Activated CD8-positive, alpha-beta memory T cell treated with anti-CD3 and anti-CD28 coated beads for 48 hours (primary cell): ENCODE measurements around the gene CPNE4.

Experiments used
- DNase-seq, 3 experiments: peaks; one replicate each; pipeline ENCODE4 v3.0.0-alpha.2; 2020; ENCODE audit warnings: low read depth in 2 of 3, low spot score in 2 of 3

Gene CPNE4

DNA sequence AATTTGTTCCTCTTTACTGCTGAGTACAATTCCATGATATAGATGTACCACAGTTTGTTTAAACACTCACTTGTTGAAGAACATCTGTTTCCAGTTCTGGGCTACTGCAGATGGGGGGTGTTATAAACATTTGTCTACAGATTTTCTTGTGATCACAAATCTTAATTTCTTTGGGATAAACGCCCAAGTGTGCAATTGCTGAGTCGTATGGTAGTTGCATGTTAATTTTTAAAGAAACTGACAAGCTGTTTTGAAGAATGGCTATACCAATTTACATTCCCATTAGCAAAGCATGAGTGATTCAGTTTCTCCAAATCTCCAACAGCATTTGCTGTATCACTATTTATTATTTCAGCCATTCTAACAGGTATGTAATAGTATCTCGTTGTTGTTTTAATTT, 290.0 kb downstream of the CPNE4 start:
- DNase-seq, result no peak

DNA sequence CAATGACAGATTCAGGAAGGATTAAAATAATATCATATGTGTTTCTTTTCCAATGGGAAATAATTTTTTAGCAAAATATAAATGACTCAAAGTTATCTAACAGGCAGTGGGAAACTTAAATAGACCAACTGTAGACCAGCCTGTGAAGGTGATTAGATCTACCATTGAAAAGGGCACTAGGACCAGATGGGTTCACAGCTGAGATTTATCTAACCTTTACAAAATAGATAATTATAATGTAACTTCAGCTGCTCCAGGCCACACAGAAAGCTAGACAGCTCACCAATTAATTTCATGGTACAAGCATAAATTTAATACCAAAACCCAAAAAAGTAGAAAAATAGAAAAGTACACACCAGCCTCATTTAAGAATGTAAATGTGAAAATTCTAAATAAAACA, 291.7 kb downstream of the CPNE4 start:
- DNase-seq, result no peak

DNA sequence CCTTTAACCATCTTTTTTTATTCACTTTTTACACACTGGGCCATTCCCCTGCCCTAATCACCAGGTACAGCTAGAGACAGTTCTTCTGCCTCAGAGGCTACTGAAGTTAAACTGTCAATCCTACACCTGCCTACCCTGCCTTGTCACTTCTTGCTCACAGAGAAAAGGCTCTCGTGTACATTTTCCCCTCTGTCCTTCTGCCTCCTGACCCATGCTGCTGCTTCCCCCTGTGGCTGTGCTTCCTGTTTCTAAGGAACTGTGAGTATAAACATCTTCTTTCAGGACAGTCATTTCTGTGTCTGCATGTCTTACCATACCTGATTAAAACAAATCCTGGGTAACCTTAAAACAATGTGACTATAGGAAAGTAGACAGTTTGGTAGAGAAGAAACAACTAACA, 295.6 kb downstream of the CPNE4 start:
- DNase-seq, result no peak

DNA sequence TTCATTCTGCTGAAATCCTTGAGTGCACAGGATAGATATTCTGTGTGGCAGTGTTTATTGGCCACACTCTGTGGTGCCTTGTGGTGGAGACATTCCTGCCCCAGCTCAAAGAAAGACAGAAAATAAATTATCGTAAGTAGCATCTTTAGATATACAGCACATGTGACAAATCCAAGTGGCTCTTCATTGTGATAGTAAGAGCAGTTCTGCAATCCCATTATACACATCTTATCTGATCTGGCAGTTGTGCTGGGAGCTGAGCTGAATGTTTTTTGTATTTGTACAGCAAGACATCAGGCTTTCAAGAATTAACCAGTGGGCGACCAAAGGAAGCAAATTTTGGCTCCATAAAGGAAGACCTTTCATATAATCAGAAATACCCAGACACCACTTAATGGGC, 296.7 kb downstream of the CPNE4 start:
- no peak for DNase-seq

DNA sequence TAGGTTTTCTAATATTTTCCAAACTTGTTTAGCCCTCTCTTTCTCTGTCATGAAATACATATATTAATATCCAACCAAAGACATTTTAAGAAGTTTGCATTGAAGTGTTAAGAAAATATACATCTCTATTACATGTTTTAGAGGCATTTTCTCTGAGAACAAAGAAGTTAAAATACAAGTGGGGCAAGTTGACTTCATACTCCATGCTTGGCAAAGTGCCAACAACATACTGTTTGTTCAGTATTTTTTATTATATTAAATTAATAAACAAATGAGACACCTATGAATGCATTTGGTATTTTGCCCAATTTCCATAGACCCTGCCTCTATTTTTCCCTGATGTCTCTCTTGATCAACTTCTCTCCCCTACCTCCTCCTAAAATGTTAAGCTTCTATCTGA, 299.3 kb downstream of the CPNE4 start:
- DNase-seq, result no peak

DNA sequence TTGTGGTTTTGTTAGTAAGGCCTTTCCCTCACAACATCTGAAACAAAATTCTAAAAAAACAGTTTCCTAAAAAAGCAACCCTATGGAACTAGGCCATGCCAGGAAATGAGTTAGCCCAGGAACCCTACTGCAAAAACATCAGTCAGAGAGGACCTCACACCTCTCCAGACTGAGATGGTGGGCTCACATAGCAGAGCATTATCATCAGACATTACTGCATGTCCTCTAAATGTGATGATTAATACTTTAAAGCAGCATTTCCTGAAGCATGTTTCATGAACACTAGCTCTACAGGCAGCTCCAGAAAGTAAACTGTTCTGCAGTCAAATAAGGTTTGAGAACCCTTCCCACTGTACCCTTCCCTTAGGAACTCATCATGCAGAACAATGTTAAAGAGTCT, 299.7 kb downstream of the CPNE4 start:
- DNase-seq, result no peak

DNA sequence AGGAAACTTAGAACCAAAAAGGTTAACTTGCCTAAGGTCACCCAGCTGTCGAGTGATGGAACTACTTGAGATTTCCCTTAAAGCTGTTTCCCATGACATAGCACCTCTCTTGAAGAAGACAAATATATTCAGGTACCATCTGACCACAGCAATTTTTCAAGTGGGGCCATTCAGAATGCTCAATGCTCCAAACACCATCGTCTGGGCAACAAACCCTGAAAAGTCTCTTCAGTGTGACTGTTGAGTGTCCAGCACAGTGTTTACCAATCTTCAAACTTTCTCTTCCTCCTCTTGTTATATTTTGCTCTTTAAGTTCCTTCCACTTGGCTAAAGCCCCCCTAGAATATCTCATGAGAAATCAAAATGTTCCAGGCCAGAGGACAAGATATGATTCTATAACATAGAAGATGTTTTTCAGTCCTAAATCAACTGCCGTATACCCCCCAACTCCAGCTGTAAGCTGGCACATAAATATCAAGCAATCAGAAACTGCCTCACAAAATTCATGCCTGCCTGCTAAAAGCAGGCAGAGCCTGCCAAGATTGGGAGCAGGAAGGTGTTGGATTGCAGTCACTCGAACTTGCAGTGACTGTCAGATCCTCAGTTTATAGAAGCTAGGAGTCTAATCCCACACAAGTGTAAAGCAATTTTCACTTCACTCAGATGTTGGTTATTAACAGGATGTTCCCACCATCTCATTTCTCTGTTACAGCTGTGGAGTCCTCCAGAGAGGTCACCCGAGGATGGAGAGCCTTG, 301.6 kb downstream of the CPNE4 start:
- DNase-seq, result no peak

DNA sequence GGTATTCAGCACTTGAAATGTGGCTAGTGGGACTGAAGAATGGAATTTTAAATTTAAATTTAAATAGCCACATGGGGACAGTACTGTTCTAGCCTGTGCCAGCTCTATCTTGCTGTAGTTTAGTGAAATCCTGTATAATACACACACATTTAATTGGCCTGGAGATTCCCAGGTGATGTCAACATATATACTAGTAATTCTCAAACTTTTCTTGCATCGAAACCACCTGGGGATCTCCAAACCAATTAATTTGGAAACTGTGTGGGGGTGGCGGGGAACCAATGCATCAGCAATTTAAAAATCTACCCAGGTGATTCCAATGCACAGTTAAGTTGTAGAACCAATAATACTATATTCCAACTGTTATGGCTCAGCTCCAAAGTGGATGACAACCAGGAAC, 303.1 kb downstream of the CPNE4 start:
- DNase-seq, result no peak

DNA sequence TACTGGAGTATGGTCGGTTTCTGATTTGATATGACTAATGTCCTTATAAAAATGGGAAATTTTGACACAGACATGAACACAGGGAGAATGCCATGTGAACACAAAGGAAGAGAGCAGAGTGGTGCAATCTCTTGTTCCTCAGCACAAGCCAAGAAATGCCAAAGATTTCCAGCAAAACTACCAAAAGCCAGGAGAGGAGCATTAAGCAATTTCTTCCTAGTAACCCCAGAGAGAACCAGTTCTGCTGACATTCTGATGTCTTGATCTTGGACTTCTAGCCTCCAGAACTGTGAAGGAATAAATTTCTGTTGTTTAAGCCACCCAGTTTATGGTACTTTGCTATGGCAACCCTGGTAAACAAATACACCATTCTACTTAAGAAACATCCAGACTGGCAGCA, 304.2 kb downstream of the CPNE4 start:
- DNase-seq, result no peak

DNA sequence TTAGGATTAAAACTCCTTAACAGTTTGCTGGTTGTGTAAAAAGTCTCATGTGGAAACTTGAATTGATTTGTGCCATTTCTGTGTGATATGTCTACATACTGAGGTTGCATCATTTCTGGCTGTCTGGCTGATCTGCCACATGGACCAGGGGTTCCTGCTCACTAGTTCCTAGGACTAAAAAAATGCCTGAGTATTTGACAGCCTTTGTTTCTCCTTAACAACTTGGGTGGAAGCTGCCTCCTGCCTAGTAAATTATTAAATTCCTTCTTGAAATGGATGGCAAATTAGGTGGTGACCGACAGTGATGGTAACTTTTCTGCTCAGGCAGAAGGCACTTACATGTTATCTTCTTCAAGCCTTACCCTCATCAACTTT, 305.2 kb downstream of the CPNE4 start:
- DNase-seq, result no peak

DNA sequence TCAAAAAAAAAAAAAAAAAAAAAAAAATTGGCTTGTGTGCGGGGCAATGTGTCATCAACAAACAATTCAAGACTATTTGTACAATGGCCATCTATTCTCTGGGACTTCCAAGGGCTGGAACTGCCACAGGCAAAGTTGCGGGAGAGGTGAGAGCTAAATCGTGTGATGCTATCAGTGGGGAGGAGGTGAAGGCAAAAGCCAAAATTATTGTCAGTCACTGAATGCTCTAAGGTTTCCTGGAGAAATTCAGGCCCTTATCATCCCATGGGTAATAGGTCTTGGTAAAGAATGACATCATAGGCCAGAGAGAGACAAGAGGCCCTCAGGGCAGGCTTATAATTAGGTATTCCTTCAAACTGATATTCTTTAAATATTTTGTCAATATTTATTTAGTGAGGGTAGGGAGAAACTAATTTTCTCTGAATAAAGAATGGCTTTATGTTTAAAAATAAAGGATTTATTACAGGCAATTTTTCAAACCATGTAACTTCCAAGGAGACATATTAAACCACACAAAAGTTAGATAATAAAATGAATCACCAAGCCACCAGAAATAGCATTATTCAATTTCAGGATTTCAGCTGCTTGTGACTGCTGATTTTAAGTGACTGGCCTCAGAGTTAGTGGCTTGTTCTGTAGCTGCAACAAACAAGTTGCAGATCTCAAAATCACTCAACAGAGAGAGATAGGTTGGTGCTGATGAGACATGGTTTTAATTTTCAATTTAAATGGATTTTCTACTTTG, 305.7 kb downstream of the CPNE4 start:
- no peak for DNase-seq

DNA sequence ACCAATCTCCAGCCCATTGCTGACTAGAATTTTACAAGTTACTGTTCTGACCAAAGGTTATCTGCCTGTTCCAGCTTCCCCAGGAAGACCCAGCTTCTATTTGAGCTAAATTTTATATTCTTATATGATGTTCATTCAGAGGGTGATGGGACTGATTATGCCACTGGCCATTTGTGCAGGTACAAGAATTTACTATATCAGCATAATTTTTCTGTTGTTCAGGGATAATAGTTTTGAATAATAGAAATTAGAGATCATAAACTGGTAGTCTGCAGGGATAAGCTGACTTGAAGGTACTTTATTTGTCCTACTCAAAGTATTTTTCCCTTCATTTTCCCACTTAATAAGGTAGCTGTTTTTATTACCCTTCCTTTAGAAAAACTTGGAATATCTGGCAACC, 309.4 kb downstream of the CPNE4 start:
- no peak for DNase-seq

DNA sequence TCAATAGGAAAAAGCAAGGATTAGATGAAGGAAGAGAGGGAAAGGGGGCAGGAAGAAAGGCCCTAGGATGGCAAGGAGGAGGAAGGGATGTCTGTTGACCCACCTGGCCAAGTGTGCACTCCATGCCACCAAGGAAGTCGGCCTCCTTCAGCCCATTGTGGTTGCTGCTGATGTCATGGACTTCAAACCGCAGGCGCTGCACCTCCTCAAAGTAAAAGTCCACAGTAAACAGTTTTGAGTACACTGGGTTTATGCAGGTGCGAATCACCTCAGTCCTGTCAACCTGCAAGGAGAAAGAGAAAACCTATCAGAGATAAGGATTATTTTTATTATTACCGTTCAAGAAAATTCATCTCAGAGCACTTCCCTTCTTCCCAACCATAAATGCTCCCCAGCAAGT, 311.5 kb downstream of the CPNE4 start:
- DNase-seq, result no peak

DNA sequence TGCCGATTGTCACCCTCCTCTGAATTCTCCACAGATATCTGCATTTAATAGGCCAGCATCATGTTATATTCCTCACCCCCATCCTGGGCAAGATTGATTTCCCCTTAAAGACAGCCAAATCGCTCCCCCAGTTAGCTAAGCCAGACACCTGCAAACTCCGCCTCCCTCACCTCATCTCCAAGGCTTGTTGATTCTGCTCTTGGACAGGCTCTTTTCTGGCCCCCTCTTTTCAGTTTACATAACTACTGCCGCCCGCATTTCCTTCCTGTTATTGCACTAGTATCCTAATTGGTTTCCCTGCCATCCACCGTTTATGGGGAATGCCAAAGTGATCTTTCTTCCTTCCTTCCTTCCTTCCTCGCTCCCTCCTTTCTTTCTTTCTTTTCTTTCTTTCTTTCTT, 317.3 kb downstream of the CPNE4 start:
- no peak for DNase-seq

DNA sequence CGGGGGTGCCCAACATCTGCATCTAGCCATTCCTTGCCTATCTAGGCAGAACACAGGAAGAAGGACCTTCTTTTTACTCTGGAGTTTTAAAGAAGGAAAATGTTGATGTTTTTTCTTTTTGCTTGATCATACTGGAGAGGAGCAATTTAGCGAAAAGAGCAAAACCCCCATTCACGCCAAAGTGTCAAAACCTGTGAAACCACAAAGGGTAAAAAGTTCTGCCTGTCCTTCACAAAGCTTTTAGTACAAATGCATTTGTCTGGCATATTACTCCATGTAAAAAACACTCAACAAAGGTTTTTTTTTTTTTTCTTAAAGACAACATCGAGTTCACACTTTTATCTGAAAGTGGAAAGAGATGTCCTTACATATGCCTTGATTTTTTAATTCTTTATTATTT, 317.9 kb downstream of the CPNE4 start:
- no peak for DNase-seq

DNA sequence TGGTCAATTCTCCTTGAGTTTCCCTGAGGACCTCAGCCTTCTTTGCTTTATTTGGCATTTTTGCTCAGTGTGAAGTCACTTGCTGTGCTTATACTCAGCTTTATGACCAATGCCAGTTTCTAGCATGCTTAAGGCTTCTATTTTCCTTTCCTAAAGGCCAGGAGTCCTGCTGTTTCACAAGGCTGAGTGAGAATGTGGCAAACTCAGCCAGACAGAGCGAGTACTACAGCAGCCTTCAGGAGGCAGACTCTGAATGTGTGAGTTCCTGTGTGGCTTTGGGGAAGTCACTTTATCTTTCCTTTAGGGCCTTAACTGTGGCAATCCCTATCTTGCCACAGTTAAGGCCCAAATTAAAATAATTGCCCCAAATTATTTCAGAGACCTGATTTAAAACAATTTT, 318.8 kb downstream of the CPNE4 start:
- DNase-seq, result no peak

DNA sequence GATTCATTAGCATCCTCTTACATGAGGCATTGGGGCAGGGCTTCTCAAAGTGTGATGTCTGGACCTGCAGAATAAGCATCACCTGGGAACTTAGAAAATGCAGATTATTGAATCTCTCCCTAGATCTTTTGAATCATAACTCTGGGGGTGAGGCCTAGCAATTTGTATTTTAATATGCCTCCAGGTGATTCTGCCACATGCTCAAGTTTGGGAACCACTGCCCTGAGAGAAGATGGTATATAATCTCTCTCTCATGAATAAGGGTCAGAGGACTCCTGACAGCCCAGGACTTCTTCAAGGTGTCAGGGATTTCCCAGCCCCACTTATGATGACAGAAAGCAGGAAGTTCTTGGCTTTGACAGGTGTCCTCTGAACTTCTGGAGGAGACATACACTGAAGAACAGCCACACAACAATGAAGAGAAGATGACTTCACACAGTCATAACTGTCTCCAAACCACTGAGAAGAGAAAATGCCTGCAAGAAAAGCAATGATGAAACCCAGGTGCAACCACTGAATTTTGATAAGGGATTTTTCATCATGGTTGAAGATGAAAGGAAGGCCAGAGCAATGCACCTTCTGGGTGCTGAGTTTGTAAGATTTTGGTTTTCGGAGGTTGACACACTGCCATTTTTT, 320.1 kb downstream of the CPNE4 start:
- DNase-seq, result no peak

DNA sequence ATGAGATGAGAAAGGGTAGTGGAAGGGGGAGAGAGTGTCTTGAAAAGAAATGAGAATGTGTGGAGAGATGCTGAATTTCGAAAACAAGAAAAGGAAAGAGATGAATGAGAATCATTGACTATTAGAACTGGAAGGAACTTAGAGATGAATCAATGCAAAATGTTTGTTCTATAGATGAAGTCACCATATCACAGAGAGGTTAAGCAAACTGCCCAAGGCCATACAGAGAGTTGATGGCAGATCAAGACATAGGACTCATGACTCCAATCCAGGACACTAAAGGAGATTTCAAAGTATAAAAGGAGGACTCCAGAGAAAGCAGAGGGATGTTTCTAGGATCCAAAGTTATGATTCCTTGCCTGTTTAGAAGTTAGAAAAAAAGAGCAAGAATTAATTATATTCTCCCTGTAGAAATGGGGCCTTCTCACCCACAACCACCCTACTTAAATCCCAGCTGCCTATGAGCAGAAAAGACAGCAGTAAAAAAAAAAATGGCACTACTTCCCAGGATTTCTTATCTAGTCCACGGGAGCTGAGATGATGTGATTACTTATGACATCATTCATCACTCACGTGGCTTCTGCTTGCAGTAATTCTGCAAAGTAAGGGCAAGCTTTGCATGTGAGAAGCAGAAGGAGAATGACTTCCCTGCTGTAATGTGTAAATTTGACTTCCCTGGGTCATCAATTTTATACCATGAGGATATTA, 321.2 kb downstream of the CPNE4 start:
- no peak for DNase-seq

DNA sequence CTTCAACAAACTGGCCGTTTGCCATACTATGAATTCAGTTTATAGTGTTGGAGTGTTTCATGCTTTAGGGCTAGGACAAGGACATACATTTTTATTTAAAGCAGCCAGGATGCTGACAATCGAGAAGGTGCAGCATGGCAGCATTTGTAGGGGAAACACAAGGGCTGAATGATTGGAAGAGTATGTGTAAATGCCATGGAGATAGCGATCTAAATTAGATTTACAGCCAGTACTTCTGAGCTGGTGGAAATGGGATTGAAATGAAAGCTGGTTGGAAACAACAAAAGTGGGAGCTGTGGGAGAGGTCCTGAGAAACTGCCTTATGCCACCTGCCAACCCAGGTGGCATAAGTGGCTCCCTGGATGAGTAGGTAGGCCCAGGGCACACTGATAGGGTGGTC, 322.2 kb downstream of the CPNE4 start:
- no peak for DNase-seq

DNA sequence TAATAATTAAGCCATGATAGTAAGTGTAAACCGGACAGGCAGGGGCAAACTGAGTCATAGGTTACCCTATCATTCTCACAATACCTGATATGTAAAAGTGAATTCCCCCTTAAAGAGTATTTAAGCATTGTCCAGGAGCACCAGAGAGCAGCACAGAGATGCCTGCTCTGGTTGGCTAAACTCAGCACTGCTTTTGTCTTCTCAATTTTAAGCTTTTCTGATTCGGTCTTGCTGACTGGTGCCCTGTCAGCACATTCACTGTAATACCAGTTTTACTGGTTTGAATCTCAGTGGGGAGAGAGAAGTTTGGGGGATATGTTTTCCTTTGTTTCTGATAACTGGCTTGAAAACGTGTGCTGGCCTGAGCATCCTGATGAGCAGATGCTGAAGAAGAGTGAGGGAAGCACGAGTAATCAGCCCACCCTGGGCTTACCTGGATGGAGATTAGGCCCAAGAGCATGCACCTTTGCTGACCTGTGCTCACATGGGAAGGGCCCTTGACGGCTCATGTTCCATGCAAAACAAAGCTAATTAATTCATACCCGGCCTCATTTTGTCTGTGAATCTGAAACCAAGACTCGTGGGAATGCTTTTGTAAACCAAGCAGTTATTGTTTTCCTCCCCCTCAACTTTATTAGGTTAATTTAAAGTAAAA, 323.6 kb downstream of the CPNE4 start:
- DNase-seq, result no peak

DNA sequence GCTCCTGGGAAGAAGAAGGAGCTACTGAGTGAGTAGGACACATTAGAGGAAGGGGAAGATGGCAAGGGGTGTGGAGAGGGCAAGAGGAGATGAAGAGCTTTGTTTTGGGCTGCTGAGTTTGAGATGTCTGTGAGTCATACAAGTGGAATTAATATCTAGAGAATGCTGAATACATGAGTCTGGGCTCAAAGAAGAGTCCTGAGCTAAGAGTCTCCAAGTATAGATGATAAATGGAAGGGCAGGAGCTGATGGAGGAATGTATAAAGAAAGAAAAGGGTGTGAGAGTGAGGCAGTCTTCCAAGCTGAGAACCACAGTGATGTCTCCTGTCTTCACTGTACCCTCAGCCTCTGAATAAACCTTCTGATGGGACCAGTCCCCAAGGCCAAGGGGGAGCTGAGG, 326.6 kb downstream of the CPNE4 start:
- DNase-seq, result no peak
